Osteoblast (primary cell): Measurements from ENCODE around the gene ALS2CL. TPM values are rescaled to one million over a fixed set of nuclear protein-coding genes. Genes with fewer than 3 reads are reported as not detected.

Source experiments
- DNase-seq: peaks from one replicate; pipeline ENCODE4 v3.0.0; 2011; ENCODE audit warnings: low spot score, mixed read lengths; ENCODE audit not compliant: insufficient read length; ENCODE audit errors: missing footprints
- H2AFZ ChIP-seq: 2 replicates; pipeline ENCODE4 v1.6.0; 2011; ENCODE audit warnings: mild to moderate bottlenecking, low read length
- H3K27ac ChIP-seq: 2 replicates; pipeline ENCODE4 v1.5.1; 2011; ENCODE audit warnings: mild to moderate bottlenecking, low read depth, low read length, moderate library complexity
- H3K27me3 ChIP-seq: 2 replicates; pipeline ENCODE4 v1.6.0; 2012; ENCODE audit warnings: mild to moderate bottlenecking, control low read depth, inconsistent platforms, low read length, moderate library complexity; ENCODE audit not compliant: insufficient read depth
- H3K36me3 ChIP-seq: 2 replicates; pipeline ENCODE4 v1.5.1; 2011; ENCODE audit warnings: mild to moderate bottlenecking, low read length, control low read depth, moderate library complexity; ENCODE audit not compliant: insufficient read depth
- H3K4me1 ChIP-seq: 2 replicates; pipeline ENCODE4 v1.5.1; 2011; ENCODE audit warnings: mild to moderate bottlenecking, low read length, control low read depth, moderate library complexity; ENCODE audit not compliant: insufficient read depth
- H3K4me2 ChIP-seq: 2 replicates; pipeline ENCODE4 v1.6.0; 2011; ENCODE audit warnings: mild to moderate bottlenecking, low read length; ENCODE audit not compliant: insufficient read depth
- H3K4me3 ChIP-seq: fragments of 200-600 bp; sonication (generic); 3 replicates; pipeline ENCODE4 v1.5.1; 2012; ENCODE audit warnings: mild to moderate bottlenecking, low read length, inconsistent platforms; ENCODE audit not compliant: insufficient read depth
- H3K79me2 ChIP-seq: 2 replicates; pipeline ENCODE4 v1.6.0; 2012; ENCODE audit warnings: mild to moderate bottlenecking, low read length, control low read depth, inconsistent platforms; ENCODE audit not compliant: insufficient read depth
- H3K9me3 ChIP-seq: 2 replicates; pipeline ENCODE4 v1.5.1; 2011; ENCODE audit warnings: low read depth, low read length, control low read depth
- H4K20me1 ChIP-seq: 2 replicates; pipeline ENCODE4 v1.6.0; 2012; ENCODE audit warnings: mild to moderate bottlenecking, low read length, control low read depth; ENCODE audit not compliant: insufficient read depth
- CTCF ChIP-seq: IDR thresholded peaks from 2 replicates; pipeline ENCODE4 v1.5.1; 2011; ENCODE audit warnings: mild to moderate bottlenecking, low read depth, low read length, moderate library complexity; ENCODE audit errors: extremely low read depth
- total RNA-seq: library from RNA; depleted of rRNA; stranded (reverse); fragments of >200 nt; gene quantifications from 2 replicates; pipeline ENCODE4 v1.2.3, GENCODE V29; 2012

The ALS2CL gene
- total RNA-seq, 1 donor = 1.1 TPM

- Histone ChIP-seq H3K36me3 (no peaks in the 10 kb centered on the region), H4K20me1 (no peaks in the 10 kb centered on the region), H3K4me3 (no peak overlapping the region), H3K4me1 (no peaks in the 10 kb centered on the region), H3K4me2 (no peak overlapping the region), H3K27ac (no peak overlapping the region), H3K79me2 (no peaks in the 10 kb centered on the region), H3K9me3 (no peaks in the 10 kb centered on the region), H2AFZ (no peak overlapping the region), H3K27me3 (peaks cover 14% of the 10 kb centered on the region)
- DNase-seq = no peak
- TF ChIP-seq CTCF = no peak
Observed at GRCh38 chr3:46722443-46722842, 29.0 kb upstream of the ALS2CL start.

- H3K9me3 ChIP-seq = no peaks in the 10 kb centered on the region
- H3K4me2 ChIP-seq = no peak overlapping the region
- H3K4me1 ChIP-seq = no peaks in the 10 kb centered on the region
- peaks cover 14% of the 10 kb centered on the region for H3K27me3 ChIP-seq
- no peaks in the 10 kb centered on the region for H4K20me1 ChIP-seq
- H3K79me2 ChIP-seq = no peaks in the 10 kb centered on the region
- no peak for DNase-seq
- no peak overlapping the region for H2AFZ ChIP-seq
- H3K27ac ChIP-seq = no peak overlapping the region
- H3K36me3 ChIP-seq = no peaks in the 10 kb centered on the region
- no peak for TF ChIP-seq CTCF
- H3K4me3 ChIP-seq = no peak overlapping the region
Observed at GRCh38 chr3:46721009-46721408, 27.5 kb upstream of the ALS2CL start.

- no peak overlapping the region for H3K27ac ChIP-seq
- H3K4me3 ChIP-seq = no peak overlapping the region
- no peaks in the 10 kb centered on the region for H3K9me3 ChIP-seq
- no peak overlapping the region for H3K4me2 ChIP-seq
- peak; percentile 87 for DNase-seq
- no peaks in the 10 kb centered on the region for H3K36me3 ChIP-seq
- H3K27me3 ChIP-seq = peaks cover 14% of the 10 kb centered on the region
- TF ChIP-seq CTCF = no peak
- no peaks in the 10 kb centered on the region for H4K20me1 ChIP-seq
- no peak overlapping the region for H2AFZ ChIP-seq
- no peaks in the 10 kb centered on the region for H3K4me1 ChIP-seq
- H3K79me2 ChIP-seq = no peaks in the 10 kb centered on the region
Observed at GRCh38 chr3:46719735-46720271, 26.3 kb upstream of the ALS2CL start.

- Histone ChIP-seq H3K79me2 (no peaks in the 10 kb centered on the region), H3K36me3 (no peaks in the 10 kb centered on the region), H2AFZ (no peak overlapping the region), H4K20me1 (no peaks in the 10 kb centered on the region), H3K4me1 (no peaks in the 10 kb centered on the region), H3K4me2 (no peak overlapping the region), H3K27ac (no peak overlapping the region), H3K9me3 (no peaks in the 10 kb centered on the region), H3K27me3 (peaks cover 14% of the 10 kb centered on the region), H3K4me3 (no peak overlapping the region)
- no peak for TF ChIP-seq CTCF
- DNase-seq = peak; percentile 80
Observed at GRCh38 chr3:46719044-46719565, 25.6 kb upstream of the ALS2CL start.
